HCT116 (cell line): ENCODE results near the gene HUS1B. TPM values are rescaled to one million over a fixed set of nuclear protein-coding genes. Genes with fewer than 3 reads are reported as not detected.

Experiments
- ATAC-seq: fragments of 200-7000 bp; cut with Tn5 transposase; 2 replicates; pipeline ENCODE4 v1.9.1; 2020; ENCODE audit warnings: mild to moderate bottlenecking, moderate library complexity
- BruUV-seq: library from RNA; stranded (reverse); fragments of 400-500 nt; replicated peaks from 2 replicates; lab custom pipeline; 2021; lab: Mats Ljungman, UMichigan
- CTCF ChIA-PET: fragments of 300-600 bp; sonication (Branson Sonifier 250); formaldehyde crosslinking; loops from one replicate; lab custom pipeline; 2021; ENCODE audit warnings: antibody characterized with exemption; lab: Charles Lee
- POLR2A ChIA-PET: fragments of 300-600, 350-600 bp; sonication (Branson Sonifier 250); formaldehyde crosslinking; loops from one replicate; lab custom pipeline; 2021; ENCODE audit warnings: antibody characterized with exemption; lab: Charles Lee
- RAD21 ChIA-PET, 2 experiments: fragments of 300-600 bp; sonication (Branson Sonifier 250); formaldehyde crosslinking; loops; one replicate each; lab custom pipeline; 2023; ENCODE audit warnings: low total read pairs in 2 of 2; ENCODE audit not compliant: uncharacterized antibody in 2 of 2, unreplicated experiment in 2 of 2, low non-redundant PET in 1 of 2; lab: Charles Lee
- DNase-seq: peaks from one replicate; pipeline ENCODE4 v3.0.0-alpha.2; 2010; ENCODE audit warnings: low read depth, low spot score
- H2AFZ ChIP-seq: fragments of 200-600 bp; shearing (Covaris generic), sonication (generic); 2 replicates; pipeline ENCODE4 v1.6.1; 2017; ENCODE audit warnings: low read depth, mixed run types, mixed read lengths, antibody characterized with exemption, low read length; ENCODE audit not compliant: poor library complexity, severe bottlenecking
- H3K27ac ChIP-seq: 2 replicates; pipeline ENCODE4 v1.5.1; 2012; ENCODE audit warnings: low read depth, low read length
- H3K27me3 ChIP-seq: fragments of 200-600 bp; sonication (generic); 2 replicates; pipeline ENCODE4 v1.6.1; 2016; ENCODE audit warnings: mixed run types, low read length, mixed read lengths; ENCODE audit not compliant: insufficient read depth
- H3K36me3 ChIP-seq, 2 experiments: fragments of 200-500 bp in 1 of 2; fragments of 200-600 bp in 1 of 2; sonication (Bioruptor generic) in 1 of 2; sonication (generic) in 1 of 2; 2 replicates each; pipeline versions ENCODE4 v1.5.1 to v1.6.1; 2014 to 2016; ENCODE audit warnings: low read length in 2 of 2, inconsistent platforms in 1 of 2, mixed read lengths in 1 of 2, mixed run types in 1 of 2; ENCODE audit not compliant: insufficient read depth in 2 of 2, control insufficient read depth in 1 of 2
- H3K4me1 ChIP-seq, 2 experiments: fragments of 200-600 bp in 1 of 2; sonication (generic) in 1 of 2; 2 replicates each; pipeline versions ENCODE4 v1.5.1 to v1.6.1; 2012 to 2017; ENCODE audit warnings: low read length in 2 of 2, inconsistent platforms in 1 of 2, mild to moderate bottlenecking in 1 of 2, mixed read lengths in 1 of 2, mixed run types in 1 of 2, moderate library complexity in 1 of 2; ENCODE audit not compliant: insufficient read depth in 2 of 2, control insufficient read depth in 1 of 2
- H3K4me2 ChIP-seq: fragments of 200-600 bp; sonication (generic); 2 replicates; pipeline ENCODE4 v1.6.1; 2017; ENCODE audit warnings: mixed run types, low read length, mixed read lengths
- H3K4me3 ChIP-seq, 2 experiments: fragments of 200-600 bp in 1 of 2; sonication (generic) in 1 of 2; replicated peaks in 1 of 2; 2 replicates each; pipeline ENCODE4 v1.5.1; 2011 to 2016; ENCODE audit warnings: low read length in 2 of 2, control low read depth in 1 of 2, low read depth in 1 of 2, mild to moderate bottlenecking in 1 of 2, mixed read lengths in 1 of 2, mixed run types in 1 of 2
- H3K79me2 ChIP-seq: fragments of 200-600 bp; sonication (generic); 2 replicates; pipeline ENCODE4 v1.6.1; 2017; ENCODE audit warnings: mild to moderate bottlenecking, mixed run types, low read length, moderate library complexity, mixed read lengths; ENCODE audit not compliant: insufficient read depth
- H3K9ac ChIP-seq: fragments of 200-600 bp; sonication (generic); 2 replicates; pipeline ENCODE4 v1.6.1; 2016; ENCODE audit warnings: low read length, mixed read lengths
- H3K9me2 ChIP-seq: fragments of 200-600 bp; sonication (generic), shearing (Covaris generic); 2 replicates; pipeline ENCODE4 v1.6.1; 2017; ENCODE audit warnings: mixed run types, mild to moderate bottlenecking, moderate library complexity; ENCODE audit not compliant: insufficient read depth
- H3K9me3 ChIP-seq, 2 experiments: fragments of 200-500 bp in 1 of 2; fragments of 200-600 bp in 1 of 2; sonication (Bioruptor generic) in 1 of 2; sonication (generic) in 1 of 2; 2 replicates each; pipeline ENCODE4 v1.6.1; 2014 to 2017; ENCODE audit warnings: low read length in 2 of 2, mixed read lengths in 2 of 2, inconsistent platforms in 1 of 2, low read depth in 1 of 2, mild to moderate bottlenecking in 1 of 2, mixed run types in 1 of 2, moderate library complexity in 1 of 2; ENCODE audit not compliant: control insufficient read depth in 1 of 2, insufficient read depth in 1 of 2
- H4K20me1 ChIP-seq: fragments of 200-600 bp; sonication (generic), shearing (Covaris generic); 2 replicates; pipeline ENCODE4 v1.6.1; 2017; ENCODE audit warnings: mixed run types, mild to moderate bottlenecking, moderate library complexity; ENCODE audit not compliant: insufficient read depth
- EGR1 ChIP-seq: IDR thresholded peaks from 2 replicates; pipeline ENCODE4 v1.6.1; 2012; ENCODE audit warnings: low read depth
- EZH2 ChIP-seq: fragments of 200-600 bp; sonication (generic); IDR thresholded peaks from 2 replicates; pipeline ENCODE4 v1.6.1; 2017; ENCODE audit warnings: antibody characterized with exemption, mixed run types
- FOSL1 ChIP-seq: IDR thresholded peaks from 2 replicates; pipeline ENCODE4 v1.6.1; 2012; ENCODE audit warnings: low read depth
- JUND ChIP-seq: IDR thresholded peaks from 2 replicates; pipeline ENCODE4 v1.6.1; 2012
- POLR2A ChIP-seq: IDR thresholded peaks from 2 replicates; pipeline ENCODE4 v1.7.0; 2011; ENCODE audit warnings: borderline replicate concordance; ENCODE audit not compliant: insufficient read depth, insufficient read length; ENCODE audit errors: extremely low read depth
- POLR2AphosphoS5 ChIP-seq: IDR thresholded peaks from 2 replicates; pipeline ENCODE4 v1.6.1; 2011; ENCODE audit warnings: mild to moderate bottlenecking, low read depth, low read length, moderate library complexity
- REST ChIP-seq: IDR thresholded peaks from 2 replicates; pipeline ENCODE4 v1.6.1; 2012; ENCODE audit warnings: low read depth
- SRF ChIP-seq: IDR thresholded peaks from 2 replicates; pipeline ENCODE4 v1.6.1; 2012; ENCODE audit warnings: low read depth
- TCF7L2 ChIP-seq: IDR thresholded peaks from 2 replicates; pipeline ENCODE4 v1.7.0; 2011; ENCODE audit warnings: borderline replicate concordance, inconsistent platforms; ENCODE audit not compliant: insufficient read depth, insufficient read length; ENCODE audit errors: extremely low read depth
- ZFX ChIP-seq: fragments of 450-650 bp; IDR thresholded peaks from 2 replicates; pipeline ENCODE4 v1.6.1; 2017
- ZNF274 ChIP-seq: fragments of 200-500 bp; sonication (Bioruptor generic); IDR thresholded peaks from 2 replicates; pipeline ENCODE4 v1.6.1; 2014; ENCODE audit warnings: mild to moderate bottlenecking, low read depth, low read length, inconsistent platforms
- intact Hi-C: fragments of 100-400 bp; cut with micrococcal nuclease; formaldehyde crosslinking; loops from 2 replicates; pipeline ENCODE4 v1.10.0; 2022
- total RNA-seq: library from RNA; stranded (reverse); gene quantifications from one replicate; pipeline ENCODE4 v1.2.1, GENCODE V29; 2021; ENCODE audit not compliant: unreplicated experiment
- TF ChIP-seq, protein P1 (sequence below): IDR thresholded peaks from 2 replicates; pipeline ENCODE4 v1.6.1; 2012

HUS1B gene
- total RNA-seq, 1 experiment from 2014 or later, result 0.76 TPM

GRCh38 chr6:678520-678919, 21.6 kb upstream of the HUS1B start:
- TF ChIP-seq, protein P1, sequence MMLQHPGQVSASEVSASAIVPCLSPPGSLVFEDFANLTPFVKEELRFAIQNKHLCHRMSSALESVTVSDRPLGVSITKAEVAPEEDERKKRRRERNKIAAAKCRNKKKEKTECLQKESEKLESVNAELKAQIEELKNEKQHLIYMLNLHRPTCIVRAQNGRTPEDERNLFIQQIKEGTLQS, result no peak
- TF ChIP-seq EGR1 (no peak), SRF (no peak), ZFX (no peak), JUND (no peak), TCF7L2 (no peak), POLR2AphosphoS5 (no peak), POLR2A (no peak), ZNF274 (no peak), EZH2 (no peak), FOSL1 (no peak), REST (no peak)
- ChIA-PET POLR2A (no interaction called here), CTCF (no interaction called here), RAD21 (no interaction called here)
- Histone ChIP-seq H2AFZ (no peak overlapping the region), H3K79me2 (peaks cover 72% of the 10 kb centered on the region), H3K4me2 (no peak overlapping the region), H3K9me3 (no peaks in the 10 kb centered on the region), H3K4me1 (peaks cover 0 to 8% of the 10 kb centered on the region in 2 experiments; a peak in 2 of 4 replicates), H3K27me3 (no peaks in the 10 kb centered on the region), H4K20me1 (no peaks in the 10 kb centered on the region), H3K9ac (no peak overlapping the region), H3K27ac (no peak overlapping the region), H3K4me3 (no peak overlapping the region), H3K36me3 (no peaks in the 10 kb centered on the region), H3K9me2 (no peaks in the 10 kb centered on the region)
- ATAC-seq, result no peak
- no peak for DNase-seq
- intact Hi-C loops, result no loop called here
- BruUV-seq, result no TSS peak
